IMR-90 (cell line): ENCODE results near the gene CHMP4B. TPM values are rescaled to one million over a fixed set of nuclear protein-coding genes. Genes with fewer than 3 reads are reported as not detected.

Experiments
- ATAC-seq: fragments of 200-7000 bp; cut with Tn5 transposase; 2 replicates; pipeline ENCODE4 v1.9.1; 2020; ENCODE audit warnings: low read depth, mild to moderate bottlenecking, moderate library complexity
- BruUV-seq: library from RNA; stranded (reverse); fragments of 400-500 nt; replicated peaks from 2 replicates; lab custom pipeline; 2021; lab: Mats Ljungman, UMichigan
- CTCF ChIA-PET: fragments of 300-600 bp; formaldehyde crosslinking; extraction: SDS; loops from one replicate; lab custom pipeline; 2021; ENCODE audit warnings: antibody characterized with exemption; lab: Yijun Ruan, JAX
- POLR2A ChIA-PET: fragments of 300-600 bp; sonication (Branson Sonifier 250); formaldehyde crosslinking; loops from one replicate; lab custom pipeline; 2022; ENCODE audit warnings: antibody characterized with exemption; ENCODE audit not compliant: unreplicated experiment; lab: Charles Lee
- DNase-seq: peaks from one replicate; pipeline ENCODE4 v3.0.0; 2013
- H2AFZ ChIP-seq: replicated peaks from 2 replicates; pipeline ENCODE3; 2013; ENCODE audit warnings: low read length, mild to moderate bottlenecking; ENCODE audit not compliant: poor library complexity
- H2AK5ac ChIP-seq: 2 replicates; pipeline ENCODE4 v1.6.1; 2013; ENCODE audit warnings: low read depth, low read length, inconsistent platforms
- H2AK9ac ChIP-seq: replicated peaks from 2 replicates; pipeline ENCODE3; 2013; ENCODE audit warnings: mild to moderate bottlenecking, low read depth, low read length, moderate library complexity; ENCODE audit not compliant: poor library complexity
- H2BK120ac ChIP-seq: 2 replicates; pipeline ENCODE4 v1.6.1; 2013; ENCODE audit warnings: low read depth, low read length, inconsistent platforms
- H2BK15ac ChIP-seq: 3 replicates; pipeline ENCODE4 v1.6.1; 2013; ENCODE audit warnings: low read depth, low read length, inconsistent platforms
- H2BK20ac ChIP-seq: 2 replicates; pipeline ENCODE4 v1.6.1; 2013; ENCODE audit warnings: low read depth, mild to moderate bottlenecking, inconsistent platforms, low read length, moderate library complexity
- H2BK5ac ChIP-seq: 2 replicates; pipeline ENCODE4 v1.6.1; 2013; ENCODE audit warnings: mild to moderate bottlenecking, low read depth, low read length, inconsistent platforms; ENCODE audit not compliant: poor library complexity, severe bottlenecking
- H3K14ac ChIP-seq: replicated peaks from 2 replicates; pipeline ENCODE4 v1.6.1; 2013; ENCODE audit warnings: low read depth, low read length, inconsistent platforms
- H3K18ac ChIP-seq: 2 replicates; pipeline ENCODE4 v1.6.1; 2013; ENCODE audit warnings: low read depth, low read length, control low read depth
- H3K23ac ChIP-seq: 2 replicates; pipeline ENCODE4 v1.6.1; 2013; ENCODE audit warnings: low read depth, low read length, inconsistent platforms
- H3K27ac ChIP-seq: 2 replicates; pipeline ENCODE4 v1.5.1; 2013; ENCODE audit warnings: mild to moderate bottlenecking, control low read depth, low read length; ENCODE audit not compliant: insufficient read depth
- H3K27me3 ChIP-seq: 2 replicates; pipeline ENCODE4 v1.6.1; 2013; ENCODE audit warnings: low read length; ENCODE audit not compliant: control insufficient read depth, insufficient read depth
- H3K36me3 ChIP-seq: 2 replicates; pipeline ENCODE4 v1.6.1; 2013; ENCODE audit warnings: low read length, mixed read lengths; ENCODE audit not compliant: control insufficient read depth, insufficient read depth
- H3K4ac ChIP-seq: 2 replicates; pipeline ENCODE4 v1.6.1; 2013; ENCODE audit warnings: low read depth, low read length, inconsistent platforms
- H3K4me1 ChIP-seq: 2 replicates; pipeline ENCODE4 v1.6.1; 2013; ENCODE audit warnings: low read length, mixed read lengths; ENCODE audit not compliant: control insufficient read depth, insufficient read depth
- H3K4me2 ChIP-seq: 2 replicates; pipeline ENCODE4 v1.6.1; 2013; ENCODE audit warnings: low read depth, mild to moderate bottlenecking, control low read depth, low read length, moderate library complexity
- H3K4me3 ChIP-seq: 2 replicates; pipeline ENCODE4 v1.5.1; 2013; ENCODE audit warnings: low read depth, mild to moderate bottlenecking, control low read depth, low read length, moderate library complexity; ENCODE audit not compliant: insufficient read depth
- H3K56ac ChIP-seq: 2 replicates; pipeline ENCODE4 v1.6.1; 2013; ENCODE audit warnings: low read length, inconsistent platforms; ENCODE audit not compliant: insufficient read depth; ENCODE audit errors: extremely low read depth
- H3K79me1 ChIP-seq, 2 experiments: 2 replicates each; pipeline ENCODE4 v1.6.1; 2013; ENCODE audit warnings: low read length in 2 of 2, inconsistent platforms in 1 of 2, low read depth in 1 of 2
- H3K9ac ChIP-seq: 2 replicates; pipeline ENCODE4 v1.6.1; 2013; ENCODE audit warnings: low read depth, low read length, control low read depth
- H3K9me1 ChIP-seq: 2 replicates; pipeline ENCODE4 v1.6.1; 2013; ENCODE audit warnings: low read length, inconsistent platforms; ENCODE audit not compliant: insufficient read depth
- H3K9me3 ChIP-seq: 2 replicates; pipeline ENCODE4 v1.6.1; 2013; ENCODE audit warnings: low read length; ENCODE audit not compliant: control insufficient read depth, insufficient read depth
- H4K20me1 ChIP-seq: 2 replicates; pipeline ENCODE4 v1.6.1; 2013; ENCODE audit warnings: low read length, inconsistent platforms; ENCODE audit not compliant: insufficient read depth
- H4K5ac ChIP-seq: 2 replicates; pipeline ENCODE4 v1.6.1; 2013; ENCODE audit warnings: mild to moderate bottlenecking, low read depth, low read length, control low read depth
- H4K8ac ChIP-seq, 2 experiments: 2 replicates each; pipeline ENCODE4 v1.6.1; 2013; ENCODE audit warnings: low read depth in 2 of 2, low read length in 2 of 2, control low read depth in 1 of 2, inconsistent platforms in 1 of 2
- H4K91ac ChIP-seq: 2 replicates; pipeline ENCODE4 v1.6.1; 2013; ENCODE audit warnings: low read depth, low read length, inconsistent platforms; ENCODE audit not compliant: insufficient read depth
- BHLHE40 ChIP-seq: fragments of 150-350 bp; IDR thresholded peaks from 2 replicates; pipeline ENCODE4 v1.6.1; 2016; ENCODE audit warnings: mild to moderate bottlenecking, low read depth, low read length
- CEBPB ChIP-seq: IDR thresholded peaks from 2 replicates; pipeline ENCODE4 v1.6.1; 2012; ENCODE audit warnings: low read depth, low read length, improper control_type of control experiment
- CHD1 ChIP-seq: IDR thresholded peaks from 2 replicates; pipeline ENCODE4 v1.6.1; 2012; ENCODE audit warnings: low read depth, low read length, improper control_type of control experiment
- CTCF ChIP-seq: conservative IDR thresholded peaks from 2 replicates; pipeline ENCODE4 v1.5.1; 2012; ENCODE audit warnings: mild to moderate bottlenecking, low read depth, low read length, improper control_type of control experiment
- ELK1 ChIP-seq: fragments of 150-350 bp; IDR thresholded peaks from 2 replicates; pipeline ENCODE4 v1.6.1; 2016; ENCODE audit warnings: low read depth, mild to moderate bottlenecking, low read length, moderate library complexity, borderline replicate concordance
- FOS ChIP-seq: fragments of 150-350 bp; IDR thresholded peaks from 2 replicates; pipeline ENCODE4 v1.6.1; 2016; ENCODE audit warnings: low read depth, low read length
- MAFK ChIP-seq: IDR thresholded peaks from 2 replicates; pipeline ENCODE4 v1.6.1; 2012; ENCODE audit warnings: low read depth, low read length, improper control_type of control experiment
- MAZ ChIP-seq: IDR thresholded peaks from 2 replicates; pipeline ENCODE4 v1.6.1; 2012; ENCODE audit warnings: low read depth, mild to moderate bottlenecking, low read length, improper control_type of control experiment, moderate library complexity, borderline replicate concordance
- MXI1 ChIP-seq: IDR thresholded peaks from 2 replicates; pipeline ENCODE4 v1.6.1; 2012; ENCODE audit warnings: low read depth, mild to moderate bottlenecking, low read length, moderate library complexity, borderline replicate concordance
- NFE2L2 ChIP-seq: fragments of 150-350 bp; IDR thresholded peaks from 2 replicates; pipeline ENCODE4 v1.6.1; 2016; ENCODE audit warnings: low read depth, mild to moderate bottlenecking, low read length
- POLR2A ChIP-seq: IDR thresholded peaks from 2 replicates; pipeline ENCODE4 v1.6.1; 2012; ENCODE audit warnings: mild to moderate bottlenecking, low read depth, low read length
- RAD21 ChIP-seq: IDR thresholded peaks from 2 replicates; pipeline ENCODE4 v1.6.1; 2012; ENCODE audit warnings: low read length, improper control_type of control experiment
- RCOR1 ChIP-seq: IDR thresholded peaks from 2 replicates; pipeline ENCODE4 v1.6.1; 2012; ENCODE audit warnings: mild to moderate bottlenecking, low read length, improper control_type of control experiment; ENCODE audit not compliant: insufficient replicate concordance
- RFX5 ChIP-seq: IDR thresholded peaks from 2 replicates; pipeline ENCODE4 v1.8.0; 2012; ENCODE audit warnings: low read depth, mild to moderate bottlenecking, low read length, moderate library complexity
- SMC3 ChIP-seq: fragments of 150-350 bp; IDR thresholded peaks from 2 replicates; pipeline ENCODE4 v1.6.1; 2016; ENCODE audit warnings: low read depth, mild to moderate bottlenecking, antibody characterized with exemption, low read length, moderate library complexity
- USF2 ChIP-seq: fragments of 150-350 bp; IDR thresholded peaks from 2 replicates; pipeline ENCODE4 v1.6.1; 2017; ENCODE audit warnings: mild to moderate bottlenecking, antibody characterized with exemption, low read length, low read depth
- WGBS, 2 experiments: methylation state at CpG; one replicate each; pipeline versions ENCODE4 v1.1.5 to v1.1.7; 2013; ENCODE audit warnings: missing lambda C conversion rate in 2 of 2; ENCODE audit not compliant: insufficient read length in 1 of 2; ENCODE audit errors: extremely low coverage in 2 of 2; 5-methylcytosine and 5-hydroxymethylcytosine counted together
- dilution Hi-C: fragments of 300-500 bp; cut with HindIII; formaldehyde crosslinking; loops from one replicate; pipeline ENCODE4 v1.14.3; 2018; ENCODE audit warnings: low sequenced_read_pairs; ENCODE audit not compliant: unreplicated experiment
- in situ Hi-C: fragments of 300-500 bp; cut with MboI; formaldehyde crosslinking; loops from 3 replicates; pipeline ENCODE4 v1.14.3; 2019; ENCODE audit warnings: low sequenced_read_pairs, inconsistent platforms, mixed read lengths
- intact Hi-C: fragments of 100-400 bp; cut with micrococcal nuclease; formaldehyde crosslinking; loops from 2 replicates; pipeline ENCODE4 v1.10.0; 2022
- polyA plus RNA-seq, 3 experiments: library from polyadenylated mRNA; depleted of rRNA; stranded (reverse); fragments of >200 nt; gene quantifications; 2 replicates each; pipeline ENCODE4 v1.2.3, GENCODE V29; 2012; ENCODE audit warnings: low replicate concordance in 1 of 3
- total RNA-seq: library from RNA; depleted of rRNA; stranded (reverse); fragments of >200 nt; gene quantifications from 2 replicates; pipeline ENCODE4 v1.2.3, GENCODE V29; 2012

The CHMP4B gene
- total and polyA plus RNA-seq, 2 of the 4 experiments (the other 2 are of a cell fraction), result 30.3 to 94.8 TPM

- no peak overlapping the region for H2BK15ac ChIP-seq
- peaks cover 96% of the 10 kb centered on the region for H4K20me1 ChIP-seq
- H3K36me3 ChIP-seq, result peaks cover 3% of the 10 kb centered on the region; the same call in 1 of the 2 replicates
- no peaks in the 10 kb centered on the region for H3K27me3 ChIP-seq
- no peak overlapping the region for H2BK20ac ChIP-seq
- H2BK5ac ChIP-seq, result no peak overlapping the region
- no TSS peak for BruUV-seq
- peaks cover 52 to 88% of the 10 kb centered on the region in 2 experiments for H3K79me1 ChIP-seq
- H4K8ac ChIP-seq, result no peak overlapping the region
- H2AK5ac ChIP-seq, result no peak overlapping the region
- H4K91ac ChIP-seq, result no peak overlapping the region
- H2AK9ac ChIP-seq, result no peak overlapping the region
- dilution Hi-C loops (no loop called here), intact Hi-C loops (no loop called here), in situ Hi-C loops (no loop called here)
- H3K4me2 ChIP-seq, result no peak overlapping the region
- no peak overlapping the region for H3K9ac ChIP-seq
- no peak overlapping the region for H3K18ac ChIP-seq
- peaks cover 6% of the 10 kb centered on the region; the same call in 1 of the 2 replicates for H3K4me1 ChIP-seq
- no peak overlapping the region for H3K23ac ChIP-seq
- H2AFZ ChIP-seq, result no peak overlapping the region
- H3K56ac ChIP-seq, result no peak overlapping the region
- ATAC-seq (no peak), DNase-seq (no peak)
- no peak overlapping the region for H3K27ac ChIP-seq
- H2BK120ac ChIP-seq, result no peak overlapping the region
- TF ChIP-seq MXI1 (no peak), RAD21 (no peak), SMC3 (no peak), FOS (no peak), POLR2A (no peak), MAZ (no peak), BHLHE40 (no peak), USF2 (no peak), MAFK (no peak), CTCF (no peak), NFE2L2 (no peak), RFX5 (no peak), CHD1 (no peak), CEBPB (no peak), RCOR1 (no peak), ELK1 (no peak)
- no peak overlapping the region for H3K4ac ChIP-seq
- no peaks in the 10 kb centered on the region for H3K9me3 ChIP-seq
- ChIA-PET CTCF (no interaction called here), POLR2A (no interaction called here)
- peaks cover 37% of the 10 kb centered on the region for H3K9me1 ChIP-seq
- WGBS, 2 experiments, result no CpG with 5 or more reads among the region's 4 CpGs
- H3K14ac ChIP-seq, result no peak overlapping the region
- no peak overlapping the region for H4K5ac ChIP-seq
- no peak overlapping the region for H3K4me3 ChIP-seq
These were observed 10.2 kb downstream of the CHMP4B start for GRCh38 chr20:33821270-33821836.
